AG09309 (cell line): ENCODE measurements around the gene ATP5PD.

Experiments used
- DNase-seq: peaks from one replicate; pipeline ENCODE4 v3.0.0-alpha.2; 2010; ENCODE audit warnings: low read depth
- H3K4me3 ChIP-seq: 2 replicates; pipeline ENCODE4 v1.5.1; 2011; ENCODE audit warnings: mild to moderate bottlenecking, low read depth, low read length, moderate library complexity; ENCODE audit not compliant: control insufficient read depth
- TF ChIP-seq, protein P1 (sequence below): IDR thresholded peaks from 2 replicates; pipeline ENCODE4 v1.5.1; 2011; ENCODE audit warnings: mild to moderate bottlenecking, low read depth, low read length, inconsistent platforms; ENCODE audit not compliant: insufficient read depth, control insufficient read depth; ENCODE audit errors: missing control alignments

ATP5PD gene

DNA sequence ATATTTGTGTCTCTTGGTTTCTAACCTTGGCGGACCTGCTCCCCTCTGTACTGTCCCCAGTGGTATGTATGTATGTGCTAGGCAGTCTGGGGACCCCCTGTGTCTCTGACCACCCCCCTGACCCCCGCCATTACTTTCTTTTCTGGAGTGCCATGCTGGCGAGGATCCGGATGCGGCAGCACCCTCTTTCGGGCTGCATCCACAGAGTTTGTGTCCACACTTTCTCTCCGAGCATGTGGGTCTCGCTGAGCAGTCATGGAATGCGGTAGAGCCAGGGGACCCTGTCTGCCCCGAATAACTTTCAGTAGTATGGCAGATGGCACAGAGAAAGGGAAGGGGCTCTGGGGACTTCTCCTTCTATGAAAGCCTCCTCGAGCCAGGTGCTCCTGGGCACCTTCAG lies 17.3 kb upstream of the ATP5PD start:
- no peak for DNase-seq
- TF ChIP-seq, protein P1, sequence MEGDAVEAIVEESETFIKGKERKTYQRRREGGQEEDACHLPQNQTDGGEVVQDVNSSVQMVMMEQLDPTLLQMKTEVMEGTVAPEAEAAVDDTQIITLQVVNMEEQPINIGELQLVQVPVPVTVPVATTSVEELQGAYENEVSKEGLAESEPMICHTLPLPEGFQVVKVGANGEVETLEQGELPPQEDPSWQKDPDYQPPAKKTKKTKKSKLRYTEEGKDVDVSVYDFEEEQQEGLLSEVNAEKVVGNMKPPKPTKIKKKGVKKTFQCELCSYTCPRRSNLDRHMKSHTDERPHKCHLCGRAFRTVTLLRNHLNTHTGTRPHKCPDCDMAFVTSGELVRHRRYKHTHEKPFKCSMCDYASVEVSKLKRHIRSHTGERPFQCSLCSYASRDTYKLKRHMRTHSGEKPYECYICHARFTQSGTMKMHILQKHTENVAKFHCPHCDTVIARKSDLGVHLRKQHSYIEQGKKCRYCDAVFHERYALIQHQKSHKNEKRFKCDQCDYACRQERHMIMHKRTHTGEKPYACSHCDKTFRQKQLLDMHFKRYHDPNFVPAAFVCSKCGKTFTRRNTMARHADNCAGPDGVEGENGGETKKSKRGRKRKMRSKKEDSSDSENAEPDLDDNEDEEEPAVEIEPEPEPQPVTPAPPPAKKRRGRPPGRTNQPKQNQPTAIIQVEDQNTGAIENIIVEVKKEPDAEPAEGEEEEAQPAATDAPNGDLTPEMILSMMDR: no peak
- no peak overlapping the region for H3K4me3 ChIP-seq

GRCh38 chr17:75063626-75064025 lies 16.9 kb upstream of the ATP5PD start:
- no peak for DNase-seq
- TF ChIP-seq, protein P1: no peak
- H3K4me3 ChIP-seq: no peak overlapping the region

DNA sequence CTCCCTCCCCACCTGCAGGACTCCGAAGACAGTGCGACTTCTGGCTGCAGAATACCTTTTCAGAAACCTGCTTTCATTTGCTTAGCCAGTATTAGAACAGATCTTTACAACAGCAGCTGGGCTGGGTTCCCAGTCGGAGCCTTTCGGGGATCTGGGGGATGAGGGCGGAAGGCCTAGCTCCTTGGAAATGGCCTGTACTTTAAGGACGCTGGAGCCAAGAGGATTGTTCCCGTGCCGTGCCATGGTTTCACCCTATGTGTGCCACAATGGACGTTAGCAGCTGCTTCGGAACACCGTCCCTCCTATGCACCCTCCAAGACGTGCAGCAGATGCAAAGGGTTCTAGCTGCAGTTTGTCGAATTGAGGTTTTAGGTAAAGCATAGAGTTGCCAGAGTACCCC lies 16.4 kb upstream of the ATP5PD start:
- no peak for DNase-seq

DNA sequence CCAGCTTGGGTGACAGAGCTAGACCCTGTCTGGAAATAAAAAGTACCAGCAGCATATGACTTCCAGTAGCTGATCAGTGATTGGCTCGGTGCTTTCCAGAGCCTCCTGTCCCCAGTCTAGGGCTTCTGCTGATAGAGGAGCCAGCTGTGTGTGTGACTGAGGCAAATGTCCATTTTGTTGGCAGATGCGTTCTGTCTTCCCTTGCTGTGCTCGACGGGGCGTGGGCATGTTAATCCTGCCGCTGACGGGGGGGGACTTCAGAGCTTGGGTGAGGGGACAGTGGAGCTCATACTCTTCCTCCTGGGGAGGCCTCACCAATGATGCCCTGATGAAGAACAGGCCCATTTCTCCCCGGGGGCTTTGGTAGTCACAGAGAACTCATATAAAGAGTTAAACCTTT lies 14.8 kb upstream of the ATP5PD start:
- TF ChIP-seq, protein P1: no peak
- no peak for DNase-seq

More for the DNA sequence above, 16.4 kb upstream of the ATP5PD start:
- no peak overlapping the region for H3K4me3 ChIP-seq
- TF ChIP-seq, protein P1: no peak

GRCh38 chr17:75061055-75061438 lies 14.3 kb upstream of the ATP5PD start:
- H3K4me3 ChIP-seq: no peak overlapping the region
- TF ChIP-seq, protein P1: no peak
- DNase-seq: no peak

More for the DNA sequence above, 14.8 kb upstream of the ATP5PD start:
- no peak overlapping the region for H3K4me3 ChIP-seq

GRCh38 chr17:75060434-75061054 lies 13.8 kb upstream of the ATP5PD start:
- no peak overlapping the region for H3K4me3 ChIP-seq
- DNase-seq: no peak

More at GRCh38 chr17:75060434-75061054, 13.8 kb upstream of the ATP5PD start:
- TF ChIP-seq, protein P1: no peak
